Measurements from ENCODE around the gene HYAL1. TPM values are rescaled to one million over a fixed set of nuclear protein-coding genes. Genes with fewer than 3 reads are reported as not detected.
A peak's percentile ranks its signal among the peaks of the same experiment; 100 is the strongest.

Gene HYAL1
- total and polyA plus RNA-seq, 4 donors: 1.6 to 9.3 (median 4.3) TPM

DNA sequence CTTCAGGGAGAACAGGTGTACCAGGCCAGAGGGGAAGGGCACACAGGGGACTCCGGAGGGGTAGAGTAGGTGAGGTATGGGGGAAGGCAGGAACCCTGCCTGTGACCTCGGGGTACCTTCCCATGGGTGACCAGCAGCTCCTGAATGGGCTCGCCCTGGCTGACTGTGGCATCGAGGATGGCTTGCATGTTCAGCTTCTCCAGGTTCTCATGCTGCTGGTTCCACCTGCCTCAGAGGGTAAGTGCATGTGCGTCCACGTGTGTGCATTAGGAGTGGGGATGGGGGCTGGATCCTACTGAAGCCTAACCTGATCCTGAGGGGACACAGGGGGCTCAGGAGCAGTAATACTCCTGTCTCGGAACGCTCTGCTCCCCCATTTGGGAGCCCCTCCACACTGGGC is 41.6 kb upstream of the HYAL1 start:
- Histone ChIP-seq H3K4me3 (ENCODE audit: low read length in 2 of 2) (no peak overlapping the region), H3K27me3 (ENCODE audit: control insufficient read depth in 1 of 2, insufficient read depth in 2 of 2, low read length in 1 of 2) (no peaks in the 10 kb centered on the region), H3K27ac (ENCODE audit: low read depth in 1 of 2, low read length in 2 of 2) (no peak overlapping the region), H3K9me3 (ENCODE audit: control insufficient read depth, low read length) (no peaks in the 10 kb centered on the region), H3K36me3 (ENCODE audit: control insufficient read depth in 1 of 2, insufficient read depth in 2 of 2, low read length in 1 of 2) (no peaks in the 10 kb centered on the region), H3K4me1 (ENCODE audit: control insufficient read depth in 1 of 2, insufficient read depth in 2 of 2, low read length in 2 of 2) (no peaks in the 10 kb centered on the region)
- WGBS, 2 donors: 66 to 71% methylated on average over 8 of the region's 8 CpGs
- DNase-seq (no peak), ATAC-seq (ENCODE audit: low FRiP score) (no peak)
- intact Hi-C loops (cut with DNase I): loop anchor here in 1 of 2 donors (5.0 kb wide), 1 partner anchor 197 kb away; no protein-coding TSS in a partner anchor

DNA sequence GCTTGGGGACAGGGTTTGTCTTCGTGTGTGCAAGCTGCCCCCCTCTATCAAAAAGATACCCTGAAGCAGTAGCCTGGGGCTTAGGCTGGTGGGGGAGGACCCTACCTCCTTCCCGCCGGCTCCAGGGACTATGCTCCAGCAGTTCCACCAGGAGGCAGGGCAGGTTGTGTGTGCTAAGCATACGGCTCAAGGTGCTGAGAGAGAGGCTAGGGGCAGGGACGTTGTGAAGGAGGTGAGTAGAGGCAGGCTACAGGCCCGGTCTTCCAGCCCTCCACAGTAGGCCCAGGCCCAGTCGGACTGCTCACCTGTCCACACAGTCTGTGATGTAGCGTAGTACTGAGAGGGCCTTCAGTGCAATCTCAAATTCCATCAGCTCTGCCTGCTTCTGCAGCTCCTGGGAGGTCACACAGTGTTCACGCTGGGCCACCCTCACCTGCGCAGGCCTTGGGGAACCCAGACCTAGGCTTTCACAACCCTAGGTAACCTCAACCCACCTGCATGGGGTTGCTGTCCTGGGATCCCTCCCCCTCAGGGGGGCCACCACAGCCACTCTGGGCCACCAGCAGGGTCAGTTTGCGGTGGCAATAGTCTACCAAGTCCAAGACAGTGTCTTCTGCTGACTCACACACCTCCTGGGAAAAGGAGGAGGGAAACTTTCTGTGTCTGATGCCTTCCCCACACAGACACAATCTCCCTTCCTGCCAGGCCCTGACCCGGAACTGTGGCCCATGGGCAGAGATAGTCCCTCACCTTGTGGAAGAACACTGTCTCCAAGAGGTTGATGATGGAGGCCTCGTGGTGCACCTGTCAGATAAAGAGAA is 39.6 kb upstream of the HYAL1 start:
- ATAC-seq (ENCODE audit: low FRiP score) (no peak), DNase-seq (no peak)
- no peaks in the 10 kb centered on the region for H3K27me3 ChIP-seq (ENCODE audit: control insufficient read depth in 1 of 2, insufficient read depth in 2 of 2, low read length in 1 of 2)
- no peak overlapping the region for H3K27ac ChIP-seq (ENCODE audit: low read depth in 1 of 2, low read length in 2 of 2)
- no peaks in the 10 kb centered on the region for H3K4me1 ChIP-seq (ENCODE audit: control insufficient read depth in 1 of 2, insufficient read depth in 2 of 2, low read length in 2 of 2)
- intact Hi-C loops (cut with DNase I): no loop called here
- 84 to 86% methylated on average over 13 of the region's 13 CpGs for WGBS, 2 donors
- no peak overlapping the region for H3K4me3 ChIP-seq (ENCODE audit: low read length in 2 of 2)
- no peaks in the 10 kb centered on the region for H3K9me3 ChIP-seq (ENCODE audit: control insufficient read depth, low read length)
- no peaks in the 10 kb centered on the region for H3K36me3 ChIP-seq (ENCODE audit: control insufficient read depth in 1 of 2, insufficient read depth in 2 of 2, low read length in 1 of 2)

DNA sequence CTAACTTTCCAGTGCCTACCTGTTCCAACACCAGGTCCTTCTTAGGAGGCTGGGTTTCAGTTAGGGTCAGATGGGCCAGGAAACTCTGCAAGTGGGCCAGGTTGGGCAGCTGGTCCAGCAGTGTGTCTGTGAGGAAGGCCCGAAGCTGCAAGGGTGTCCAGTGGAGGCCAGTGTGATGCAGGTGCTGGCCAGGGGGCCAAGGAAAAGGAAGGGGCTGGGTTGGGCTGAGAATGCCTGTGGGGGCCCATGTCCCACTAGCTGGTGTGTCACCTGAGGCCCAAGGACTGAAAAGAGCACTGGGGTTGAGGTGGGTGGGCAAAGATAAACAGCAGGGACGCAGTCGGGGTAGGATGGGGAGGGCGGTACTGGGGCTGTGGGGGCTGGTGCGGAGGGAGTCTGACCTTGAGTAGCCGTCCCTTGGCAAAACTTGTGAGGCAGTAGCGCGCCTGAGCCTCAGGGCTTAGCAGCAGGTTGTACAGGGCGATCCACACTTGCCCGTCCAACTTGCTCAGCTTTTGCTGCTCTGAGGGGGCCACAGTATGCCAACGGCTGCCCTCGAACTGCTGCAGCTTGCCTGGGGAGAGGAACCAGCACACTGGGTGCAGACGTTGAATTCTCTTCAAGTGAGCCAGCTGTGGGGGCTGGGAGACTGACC is 38.7 kb upstream of the HYAL1 start:
- H3K9me3 ChIP-seq (ENCODE audit: control insufficient read depth, low read length): no peaks in the 10 kb centered on the region
- no peaks in the 10 kb centered on the region for H3K36me3 ChIP-seq (ENCODE audit: control insufficient read depth in 1 of 2, insufficient read depth in 2 of 2, low read length in 1 of 2)
- ATAC-seq (ENCODE audit: low FRiP score): no peak
- no peaks in the 10 kb centered on the region for H3K27me3 ChIP-seq (ENCODE audit: control insufficient read depth in 1 of 2, insufficient read depth in 2 of 2, low read length in 1 of 2)
- 90 to 94% methylated on average over 13 of the region's 13 CpGs for WGBS, 2 donors
- no peaks in the 10 kb centered on the region for H3K4me1 ChIP-seq (ENCODE audit: control insufficient read depth in 1 of 2, insufficient read depth in 2 of 2, low read length in 2 of 2)
- intact Hi-C loops (cut with DNase I): no loop called here
- H3K27ac ChIP-seq (ENCODE audit: low read depth in 1 of 2, low read length in 2 of 2): no peak overlapping the region
- H3K4me3 ChIP-seq (ENCODE audit: low read length in 2 of 2): no peak overlapping the region
- DNase-seq: no peak

DNA sequence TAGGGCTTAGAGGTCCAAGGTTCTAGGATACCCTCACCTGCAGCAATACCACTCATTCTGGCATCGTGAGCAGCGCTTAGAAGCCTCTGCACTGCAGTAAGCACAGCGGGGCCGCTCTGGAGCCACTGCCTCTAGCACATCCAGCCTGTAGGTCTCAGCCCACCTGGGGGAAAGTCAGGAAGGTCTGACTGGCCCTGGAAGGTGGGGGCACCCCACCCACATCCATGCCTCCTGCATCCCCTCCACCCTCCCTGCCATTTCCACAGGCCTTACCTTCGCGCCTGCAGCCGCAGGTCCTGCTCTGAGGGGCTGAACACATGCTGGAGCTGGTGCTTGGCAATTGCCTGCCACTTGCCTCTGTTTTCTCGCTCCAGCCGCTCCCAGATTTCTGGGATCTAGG is 38.2 kb upstream of the HYAL1 start:
- no peaks in the 10 kb centered on the region for H3K9me3 ChIP-seq (ENCODE audit: control insufficient read depth, low read length)
- H3K27me3 ChIP-seq (ENCODE audit: control insufficient read depth in 1 of 2, insufficient read depth in 2 of 2, low read length in 1 of 2): no peaks in the 10 kb centered on the region
- no peak for ATAC-seq (ENCODE audit: low FRiP score)
- no peaks in the 10 kb centered on the region for H3K36me3 ChIP-seq (ENCODE audit: control insufficient read depth in 1 of 2, insufficient read depth in 2 of 2, low read length in 1 of 2)
- intact Hi-C loops (cut with DNase I): no loop called here
- DNase-seq: no peak
- H3K4me1 ChIP-seq (ENCODE audit: control insufficient read depth in 1 of 2, insufficient read depth in 2 of 2, low read length in 2 of 2): no peaks in the 10 kb centered on the region
- H3K27ac ChIP-seq (ENCODE audit: low read depth in 1 of 2, low read length in 2 of 2): no peak overlapping the region
- no peak overlapping the region for H3K4me3 ChIP-seq (ENCODE audit: low read length in 2 of 2)
- WGBS, 2 donors: 90 to 95% methylated on average over 9 of the region's 9 CpGs

DNA sequence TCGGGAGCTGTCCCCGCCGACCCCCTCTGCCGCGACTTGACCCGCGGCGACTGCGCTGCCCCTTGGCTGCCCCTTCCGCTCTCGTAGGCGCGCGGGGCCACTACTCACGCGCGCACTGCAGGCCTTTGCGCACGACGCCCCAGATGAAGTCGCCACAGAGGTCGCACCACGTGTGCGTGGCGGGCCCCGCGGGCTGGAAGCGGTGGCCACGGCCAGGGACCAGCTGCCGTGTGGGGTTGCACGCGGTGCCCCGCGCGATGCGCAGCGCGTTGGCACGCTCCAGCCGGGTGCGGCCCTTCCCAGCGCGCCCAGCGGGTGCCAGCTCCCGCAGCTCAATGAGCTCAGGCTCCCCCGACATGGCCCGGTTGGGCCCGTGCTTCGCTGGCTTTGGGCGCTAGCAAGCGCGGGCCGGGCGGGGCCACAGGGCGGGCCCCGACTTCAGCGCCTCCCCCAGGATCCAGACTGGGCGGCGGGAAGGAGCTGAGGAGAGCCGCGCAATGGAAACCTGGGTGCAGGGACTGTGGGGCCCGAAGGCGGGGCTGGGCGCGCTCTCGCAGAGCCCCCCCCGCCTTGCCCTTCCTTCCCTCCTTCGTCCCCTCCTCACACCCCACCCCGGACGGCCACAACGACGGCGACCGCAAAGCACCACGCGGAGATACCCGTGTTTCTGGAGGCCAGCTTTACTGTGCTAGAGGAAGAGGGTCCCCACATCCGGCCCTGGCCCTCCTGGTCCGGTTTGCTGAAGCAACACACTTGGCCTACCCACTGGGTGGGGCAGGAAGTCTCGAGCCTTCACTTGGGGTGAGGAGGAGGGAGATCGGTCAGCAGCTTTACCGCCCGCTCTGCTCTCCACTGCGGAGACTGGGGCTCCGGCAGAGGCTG is 37.3 kb upstream of the HYAL1 start, which contains the start of gene RASSF1:
TSS of gene RASSF1 (minus strand) at position 389 of the 882 bp plus-strand sequence. CDS start at position 358, 31 bp downstream.
- intact Hi-C loops (cut with DNase I): no loop called here
- Histone ChIP-seq H3K27ac (ENCODE audit: low read depth in 1 of 2, low read length in 2 of 2) (peak within 1 kb of the TSS in 1 of 2 donors; percentile 2), H3K27me3 (ENCODE audit: control insufficient read depth in 1 of 2, insufficient read depth in 2 of 2, low read length in 1 of 2) (no peaks in the 10 kb centered on the region), H3K9me3 (ENCODE audit: control insufficient read depth, low read length) (no peaks in the 10 kb centered on the region), H3K4me3 (ENCODE audit: low read length in 2 of 2) (peak within 1 kb of the TSS in 1 of 2 donors; percentile 39), H3K36me3 (ENCODE audit: control insufficient read depth in 1 of 2, insufficient read depth in 2 of 2, low read length in 1 of 2) (no peaks in the 10 kb centered on the region), H3K4me1 (ENCODE audit: control insufficient read depth in 1 of 2, insufficient read depth in 2 of 2, low read length in 2 of 2) (no peaks in the 10 kb centered on the region)
- ATAC-seq (ENCODE audit: low FRiP score) (peak; percentile 68), DNase-seq (peak; percentile 89 to 93)
- 5% methylated on average over 82 to 85 of the region's 85 CpGs for WGBS, 2 donors

DNA sequence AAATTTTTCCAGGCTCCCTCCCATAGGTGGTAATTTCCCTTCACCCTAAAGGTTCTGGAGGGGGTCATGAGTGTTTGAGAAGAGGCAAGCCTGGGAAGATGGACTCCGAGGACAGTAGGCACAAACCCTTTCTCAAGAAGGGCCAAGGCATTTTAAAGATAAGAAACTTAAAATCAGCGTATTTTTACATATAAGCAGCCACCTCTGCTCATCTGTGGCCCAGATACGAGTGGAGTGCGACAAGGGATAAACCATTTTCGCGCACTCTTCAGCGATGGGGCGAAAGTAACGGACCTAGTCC is 36.7 kb upstream of the HYAL1 start:
- WGBS, 2 donors: 20 to 33% methylated on average over 9 of the region's 9 CpGs
- intact Hi-C loops (cut with DNase I): no loop called here
- peak overlapping the region in 1 of 2 donors; percentile 2 for H3K27ac ChIP-seq (ENCODE audit: low read depth in 1 of 2, low read length in 2 of 2)
- DNase-seq (no peak), ATAC-seq (ENCODE audit: low FRiP score) (no peak)
- H3K4me1 ChIP-seq (ENCODE audit: control insufficient read depth in 1 of 2, insufficient read depth in 2 of 2, low read length in 2 of 2): no peaks in the 10 kb centered on the region
- no peaks in the 10 kb centered on the region for H3K27me3 ChIP-seq (ENCODE audit: control insufficient read depth in 1 of 2, insufficient read depth in 2 of 2, low read length in 1 of 2)
- peak overlapping the region in 1 of 2 donors; percentile 39 for H3K4me3 ChIP-seq (ENCODE audit: low read length in 2 of 2)
- no peaks in the 10 kb centered on the region for H3K36me3 ChIP-seq (ENCODE audit: control insufficient read depth in 1 of 2, insufficient read depth in 2 of 2, low read length in 1 of 2)
- H3K9me3 ChIP-seq (ENCODE audit: control insufficient read depth, low read length): no peaks in the 10 kb centered on the region

DNA sequence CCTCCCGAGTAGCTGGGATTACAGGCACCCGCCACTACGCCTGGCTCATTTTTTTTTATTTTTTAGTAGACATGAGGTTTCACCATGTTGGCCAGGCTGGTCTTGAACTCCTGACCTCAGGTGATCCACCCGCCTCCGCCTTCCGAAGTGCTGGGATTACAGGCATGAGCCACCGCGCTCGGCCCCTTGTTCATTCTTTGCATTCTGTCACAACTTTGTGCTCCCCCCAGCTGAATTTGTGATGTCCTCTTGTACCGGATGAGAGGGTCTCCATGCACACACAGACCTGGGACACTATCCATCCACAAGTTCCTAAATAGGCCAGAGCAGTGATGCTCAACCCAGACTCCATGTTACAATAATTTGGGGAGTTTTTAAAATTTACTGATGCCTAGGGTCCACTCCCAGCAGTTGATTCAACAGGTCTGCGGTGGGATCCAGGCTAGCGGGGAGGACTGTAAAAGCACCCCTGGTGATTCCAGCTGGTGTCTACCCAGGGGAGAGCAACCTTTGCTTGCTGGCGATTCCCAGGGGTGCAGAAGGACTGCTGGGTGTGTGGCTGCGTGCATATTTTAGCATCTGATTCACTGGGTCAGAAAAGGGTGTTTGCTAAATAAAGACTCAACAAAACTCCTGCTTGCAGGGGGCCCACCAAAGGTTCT is 36.2 kb upstream of the HYAL1 start:
- Histone ChIP-seq H3K36me3 (ENCODE audit: control insufficient read depth in 1 of 2, insufficient read depth in 2 of 2, low read length in 1 of 2) (no peaks in the 10 kb centered on the region), H3K27ac (ENCODE audit: low read depth in 1 of 2, low read length in 2 of 2) (no peak overlapping the region), H3K27me3 (ENCODE audit: control insufficient read depth in 1 of 2, insufficient read depth in 2 of 2, low read length in 1 of 2) (no peaks in the 10 kb centered on the region), H3K9me3 (ENCODE audit: control insufficient read depth, low read length) (no peaks in the 10 kb centered on the region), H3K4me1 (ENCODE audit: control insufficient read depth in 1 of 2, insufficient read depth in 2 of 2, low read length in 2 of 2) (no peaks in the 10 kb centered on the region), H3K4me3 (ENCODE audit: low read length in 2 of 2) (peak overlapping the region in 1 of 2 donors; percentile 39)
- no peak for DNase-seq
- intact Hi-C loops (cut with DNase I): no loop called here
- 77 to 80% methylated on average over 14 of the region's 14 CpGs for WGBS, 2 donors
- ATAC-seq (ENCODE audit: low FRiP score): no peak

DNA sequence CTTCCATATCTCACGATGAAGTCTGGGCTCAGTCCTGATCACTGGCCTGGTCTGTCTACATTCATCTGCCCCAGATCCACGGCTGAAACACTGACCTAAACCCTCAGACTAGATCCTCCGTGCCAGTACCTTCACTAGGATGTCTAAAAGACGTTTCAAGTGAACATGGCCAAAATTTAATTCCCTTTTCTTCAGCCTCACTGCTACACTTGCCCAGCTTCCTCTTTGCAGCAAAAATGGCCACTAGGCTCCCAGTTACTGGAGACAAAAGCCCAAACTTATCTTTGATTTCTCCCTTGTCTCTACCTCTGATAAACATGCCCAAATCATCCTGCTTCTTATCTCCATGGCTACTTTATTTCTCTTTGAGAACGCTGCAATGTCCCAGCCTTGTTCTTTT is 35.6 kb upstream of the HYAL1 start:
- DNase-seq (no peak), ATAC-seq (ENCODE audit: low FRiP score) (no peak)
- 69 to 72% methylated on average over 5 of the region's 5 CpGs for WGBS, 2 donors
- H3K4me3 ChIP-seq (ENCODE audit: low read length in 2 of 2): no peak overlapping the region
- no peaks in the 10 kb centered on the region for H3K27me3 ChIP-seq (ENCODE audit: control insufficient read depth in 1 of 2, insufficient read depth in 2 of 2, low read length in 1 of 2)
- intact Hi-C loops (cut with DNase I): no loop called here
- H3K36me3 ChIP-seq (ENCODE audit: control insufficient read depth in 1 of 2, insufficient read depth in 2 of 2, low read length in 1 of 2): no peaks in the 10 kb centered on the region
- H3K27ac ChIP-seq (ENCODE audit: low read depth in 1 of 2, low read length in 2 of 2): peak overlapping the region in 1 of 2 donors; percentile 18
- H3K9me3 ChIP-seq (ENCODE audit: control insufficient read depth, low read length): no peaks in the 10 kb centered on the region
- H3K4me1 ChIP-seq (ENCODE audit: control insufficient read depth in 1 of 2, insufficient read depth in 2 of 2, low read length in 2 of 2): peaks cover 0 to 5% of the 10 kb centered on the region in 2 donors
